ENCODE results near the gene TIAM2. TPM values are rescaled to one million over a fixed set of nuclear protein-coding genes. Genes with fewer than 3 reads are reported as not detected.

Gene TIAM2
- total and polyA plus RNA-seq, 10 donors = 4.3 to 21.9 (median 12.9) TPM

DNA sequence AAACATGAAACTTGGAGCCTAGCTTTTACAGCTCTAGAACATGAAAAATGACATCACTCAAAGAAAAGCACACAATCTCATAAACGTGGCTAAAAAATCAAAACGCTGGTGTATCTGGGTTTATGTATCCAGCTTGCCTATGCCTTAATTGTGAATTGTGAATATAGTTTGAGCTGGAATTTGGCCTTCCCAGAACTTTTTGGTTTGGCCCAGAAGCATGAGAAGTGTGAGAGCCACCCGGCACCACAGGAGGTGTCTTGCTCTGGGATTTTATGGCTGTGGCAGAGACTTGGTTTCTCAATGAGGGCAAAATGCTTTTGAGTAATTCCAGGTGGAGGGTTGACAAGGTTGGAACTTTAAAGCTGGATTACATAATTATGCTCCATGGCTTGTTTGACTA is 69.2 kb downstream of the TIAM2 start:
- Histone ChIP-seq H3K4me1 (no peaks in the 10 kb centered on the region), H3K36me3 (no peaks in the 10 kb centered on the region), H3K9me3 (no peaks in the 10 kb centered on the region), H3K4me3 (no peak overlapping the region), H3K27ac (no peak overlapping the region), H3K27me3 (replicated peaks in 1 of 7) (no peaks in the 10 kb centered on the region)
- TF ChIP-seq, protein P1, sequence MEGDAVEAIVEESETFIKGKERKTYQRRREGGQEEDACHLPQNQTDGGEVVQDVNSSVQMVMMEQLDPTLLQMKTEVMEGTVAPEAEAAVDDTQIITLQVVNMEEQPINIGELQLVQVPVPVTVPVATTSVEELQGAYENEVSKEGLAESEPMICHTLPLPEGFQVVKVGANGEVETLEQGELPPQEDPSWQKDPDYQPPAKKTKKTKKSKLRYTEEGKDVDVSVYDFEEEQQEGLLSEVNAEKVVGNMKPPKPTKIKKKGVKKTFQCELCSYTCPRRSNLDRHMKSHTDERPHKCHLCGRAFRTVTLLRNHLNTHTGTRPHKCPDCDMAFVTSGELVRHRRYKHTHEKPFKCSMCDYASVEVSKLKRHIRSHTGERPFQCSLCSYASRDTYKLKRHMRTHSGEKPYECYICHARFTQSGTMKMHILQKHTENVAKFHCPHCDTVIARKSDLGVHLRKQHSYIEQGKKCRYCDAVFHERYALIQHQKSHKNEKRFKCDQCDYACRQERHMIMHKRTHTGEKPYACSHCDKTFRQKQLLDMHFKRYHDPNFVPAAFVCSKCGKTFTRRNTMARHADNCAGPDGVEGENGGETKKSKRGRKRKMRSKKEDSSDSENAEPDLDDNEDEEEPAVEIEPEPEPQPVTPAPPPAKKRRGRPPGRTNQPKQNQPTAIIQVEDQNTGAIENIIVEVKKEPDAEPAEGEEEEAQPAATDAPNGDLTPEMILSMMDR (IDR thresholded peaks at IDR 0.05 in 8 of 11, conservative IDR thresholded peaks at IDR 0.05 in 3 of 11) = no peak
- TF ChIP-seq POLR2AphosphoS5 (IDR thresholded peaks at IDR 0.05) (no peak), POLR2A (IDR thresholded peaks at IDR 0.05) (no peak)
- no peak for DNase-seq
- WGBS, 5 donors = 89 to 92% (median 91%) methylated on average over 3 of the region's 3 CpGs
- intact Hi-C loops (cut with DNase I; ENCODE audit: low total_unique reads) = no loop called here

GRCh38 chr6:155066361-155066760 is 71.2 kb downstream of the TIAM2 start:
- Histone ChIP-seq H3K27ac (no peak overlapping the region), H3K4me3 (no peak overlapping the region), H3K9me3 (no peaks in the 10 kb centered on the region), H3K27me3 (replicated peaks in 1 of 7) (no peaks in the 10 kb centered on the region), H3K4me1 (no peaks in the 10 kb centered on the region), H3K36me3 (no peaks in the 10 kb centered on the region)
- DNase-seq = no peak
- TF ChIP-seq POLR2AphosphoS5 (IDR thresholded peaks at IDR 0.05) (no peak), POLR2A (IDR thresholded peaks at IDR 0.05) (no peak)
- TF ChIP-seq, protein P1 (IDR thresholded peaks at IDR 0.05 in 8 of 11, conservative IDR thresholded peaks at IDR 0.05 in 3 of 11) = no peak
- intact Hi-C loops (cut with DNase I; ENCODE audit: low total_unique reads) = no loop called here
- 77 to 92% (median 87%) methylated on average over 6 of the region's 6 CpGs for WGBS, 5 donors

- TF ChIP-seq POLR2AphosphoS5 (IDR thresholded peaks at IDR 0.05) = no peak
- TF ChIP-seq POLR2A (IDR thresholded peaks at IDR 0.05) = no peak
- TF ChIP-seq, protein P1 (IDR thresholded peaks at IDR 0.05 in 8 of 11, conservative IDR thresholded peaks at IDR 0.05 in 3 of 11) = no peak
- DNase-seq = no peak
- Histone ChIP-seq H3K27ac (no peak overlapping the region), H3K4me3 (no peak overlapping the region), H3K9me3 (no peaks in the 10 kb centered on the region), H3K27me3 (replicated peaks in 1 of 7) (no peaks in the 10 kb centered on the region), H3K36me3 (no peaks in the 10 kb centered on the region), H3K4me1 (no peaks in the 10 kb centered on the region)
- 73 to 88% (median 83%) methylated on average over 7 of the region's 7 CpGs for WGBS, 5 donors
- intact Hi-C loops (cut with DNase I; ENCODE audit: low total_unique reads) = no loop called here
These were observed 72.0 kb downstream of the TIAM2 start for GRCh38 chr6:155066921-155067680.

DNA sequence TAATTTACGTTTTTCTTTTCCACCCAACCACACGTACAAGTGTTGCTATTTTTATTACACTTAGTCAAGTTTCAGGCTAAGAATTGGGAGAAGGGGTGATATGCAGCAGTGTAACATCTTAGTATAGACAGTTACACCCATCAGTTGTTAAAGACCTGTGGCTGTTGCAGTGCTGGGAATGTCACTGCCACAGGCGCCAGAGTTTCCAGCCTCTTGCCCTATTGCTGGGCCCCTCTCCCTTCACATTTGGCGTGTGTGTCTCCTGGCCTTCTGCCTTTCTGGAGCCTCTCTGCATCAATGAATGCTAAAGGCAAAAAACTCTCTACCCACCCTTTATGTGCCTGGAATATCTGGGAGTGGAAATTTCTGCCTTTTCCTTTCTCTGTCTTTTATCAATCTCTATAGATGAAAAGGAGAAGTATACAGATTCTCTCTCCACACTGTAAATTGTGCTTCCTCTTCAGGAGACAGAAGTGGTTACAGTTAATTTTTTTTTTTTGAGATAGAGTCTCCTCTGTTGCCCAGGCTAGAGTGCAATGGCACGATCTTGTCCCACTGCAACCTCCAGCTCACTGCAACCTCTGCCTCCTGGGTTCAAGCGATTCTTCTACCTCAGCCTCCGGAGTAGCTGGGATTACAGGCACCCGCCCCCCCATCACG is 73.0 kb downstream of the TIAM2 start:
- DNase-seq = no peak
- H3K36me3 ChIP-seq = no peaks in the 10 kb centered on the region
- H3K4me3 ChIP-seq = no peak overlapping the region
- H3K9me3 ChIP-seq = no peaks in the 10 kb centered on the region
- H3K27ac ChIP-seq = no peak overlapping the region
- intact Hi-C loops (cut with DNase I; ENCODE audit: low total_unique reads) = no loop called here
- H3K4me1 ChIP-seq = no peaks in the 10 kb centered on the region
- no peak for TF ChIP-seq POLR2A (IDR thresholded peaks at IDR 0.05)
- TF ChIP-seq, protein P1 (IDR thresholded peaks at IDR 0.05 in 8 of 11, conservative IDR thresholded peaks at IDR 0.05 in 3 of 11) = no peak
- no peak for TF ChIP-seq POLR2AphosphoS5 (IDR thresholded peaks at IDR 0.05)
- no peaks in the 10 kb centered on the region for H3K27me3 ChIP-seq (replicated peaks in 1 of 7)
- 62 to 75% (median 71%) methylated on average over 9 of the region's 9 CpGs for WGBS, 5 donors

Measured in spleen (tissue), 11 donors.